HCT116 (cell line): Measurements from ENCODE around the gene FAM216B. TPM values are rescaled to one million over a fixed set of nuclear protein-coding genes. Genes with fewer than 3 reads are reported as not detected.

Experiments
- ATAC-seq: fragments of 200-7000 bp; cut with Tn5 transposase; 2 replicates; pipeline ENCODE4 v1.9.1; 2020; ENCODE audit warnings: mild to moderate bottlenecking, moderate library complexity
- BruUV-seq: library from RNA; stranded (reverse); fragments of 400-500 nt; replicated peaks from 2 replicates; lab custom pipeline; 2021; lab: Mats Ljungman, UMichigan
- CTCF ChIA-PET: fragments of 300-600 bp; sonication (Branson Sonifier 250); formaldehyde crosslinking; loops from one replicate; lab custom pipeline; 2021; ENCODE audit warnings: antibody characterized with exemption; lab: Charles Lee
- POLR2A ChIA-PET: fragments of 300-600, 350-600 bp; sonication (Branson Sonifier 250); formaldehyde crosslinking; loops from one replicate; lab custom pipeline; 2021; ENCODE audit warnings: antibody characterized with exemption; lab: Charles Lee
- RAD21 ChIA-PET, 2 experiments: fragments of 300-600 bp; sonication (Branson Sonifier 250); formaldehyde crosslinking; loops; one replicate each; lab custom pipeline; 2023; ENCODE audit warnings: low total read pairs in 2 of 2; ENCODE audit not compliant: uncharacterized antibody in 2 of 2, unreplicated experiment in 2 of 2, low non-redundant PET in 1 of 2; lab: Charles Lee
- DNase-seq: peaks from one replicate; pipeline ENCODE4 v3.0.0-alpha.2; 2010; ENCODE audit warnings: low read depth, low spot score
- H2AFZ ChIP-seq: fragments of 200-600 bp; shearing (Covaris generic), sonication (generic); 2 replicates; pipeline ENCODE4 v1.6.1; 2017; ENCODE audit warnings: low read depth, mixed run types, mixed read lengths, antibody characterized with exemption, low read length; ENCODE audit not compliant: poor library complexity, severe bottlenecking
- H3K27ac ChIP-seq: 2 replicates; pipeline ENCODE4 v1.5.1; 2012; ENCODE audit warnings: low read depth, low read length
- H3K27me3 ChIP-seq: fragments of 200-600 bp; sonication (generic); 2 replicates; pipeline ENCODE4 v1.6.1; 2016; ENCODE audit warnings: mixed run types, low read length, mixed read lengths; ENCODE audit not compliant: insufficient read depth
- H3K36me3 ChIP-seq, 2 experiments: fragments of 200-500 bp in 1 of 2; fragments of 200-600 bp in 1 of 2; sonication (Bioruptor generic) in 1 of 2; sonication (generic) in 1 of 2; 2 replicates each; pipeline versions ENCODE4 v1.5.1 to v1.6.1; 2014 to 2016; ENCODE audit warnings: low read length in 2 of 2, inconsistent platforms in 1 of 2, mixed read lengths in 1 of 2, mixed run types in 1 of 2; ENCODE audit not compliant: insufficient read depth in 2 of 2, control insufficient read depth in 1 of 2
- H3K4me1 ChIP-seq, 2 experiments: fragments of 200-600 bp in 1 of 2; sonication (generic) in 1 of 2; 2 replicates each; pipeline versions ENCODE4 v1.5.1 to v1.6.1; 2012 to 2017; ENCODE audit warnings: low read length in 2 of 2, inconsistent platforms in 1 of 2, mild to moderate bottlenecking in 1 of 2, mixed read lengths in 1 of 2, mixed run types in 1 of 2, moderate library complexity in 1 of 2; ENCODE audit not compliant: insufficient read depth in 2 of 2, control insufficient read depth in 1 of 2
- H3K4me2 ChIP-seq: fragments of 200-600 bp; sonication (generic); 2 replicates; pipeline ENCODE4 v1.6.1; 2017; ENCODE audit warnings: mixed run types, low read length, mixed read lengths
- H3K4me3 ChIP-seq, 2 experiments: fragments of 200-600 bp in 1 of 2; sonication (generic) in 1 of 2; replicated peaks in 1 of 2; 2 replicates each; pipeline ENCODE4 v1.5.1; 2011 to 2016; ENCODE audit warnings: low read length in 2 of 2, control low read depth in 1 of 2, low read depth in 1 of 2, mild to moderate bottlenecking in 1 of 2, mixed read lengths in 1 of 2, mixed run types in 1 of 2
- H3K79me2 ChIP-seq: fragments of 200-600 bp; sonication (generic); 2 replicates; pipeline ENCODE4 v1.6.1; 2017; ENCODE audit warnings: mild to moderate bottlenecking, mixed run types, low read length, moderate library complexity, mixed read lengths; ENCODE audit not compliant: insufficient read depth
- H3K9ac ChIP-seq: fragments of 200-600 bp; sonication (generic); 2 replicates; pipeline ENCODE4 v1.6.1; 2016; ENCODE audit warnings: low read length, mixed read lengths
- H3K9me2 ChIP-seq: fragments of 200-600 bp; sonication (generic), shearing (Covaris generic); 2 replicates; pipeline ENCODE4 v1.6.1; 2017; ENCODE audit warnings: mixed run types, mild to moderate bottlenecking, moderate library complexity; ENCODE audit not compliant: insufficient read depth
- H3K9me3 ChIP-seq, 2 experiments: fragments of 200-500 bp in 1 of 2; fragments of 200-600 bp in 1 of 2; sonication (Bioruptor generic) in 1 of 2; sonication (generic) in 1 of 2; 2 replicates each; pipeline ENCODE4 v1.6.1; 2014 to 2017; ENCODE audit warnings: low read length in 2 of 2, mixed read lengths in 2 of 2, inconsistent platforms in 1 of 2, low read depth in 1 of 2, mild to moderate bottlenecking in 1 of 2, mixed run types in 1 of 2, moderate library complexity in 1 of 2; ENCODE audit not compliant: control insufficient read depth in 1 of 2, insufficient read depth in 1 of 2
- H4K20me1 ChIP-seq: fragments of 200-600 bp; sonication (generic), shearing (Covaris generic); 2 replicates; pipeline ENCODE4 v1.6.1; 2017; ENCODE audit warnings: mixed run types, mild to moderate bottlenecking, moderate library complexity; ENCODE audit not compliant: insufficient read depth
- CEBPB ChIP-seq: IDR thresholded peaks from 2 replicates; pipeline ENCODE4 v1.6.1; 2012; ENCODE audit warnings: low read depth
- EZH2 ChIP-seq: fragments of 200-600 bp; sonication (generic); IDR thresholded peaks from 2 replicates; pipeline ENCODE4 v1.6.1; 2017; ENCODE audit warnings: antibody characterized with exemption, mixed run types
- EZH2phosphoT487 ChIP-seq: fragments of 200-600 bp; IDR thresholded peaks from 2 replicates; pipeline ENCODE4 v1.6.1; 2018; ENCODE audit warnings: antibody characterized with exemption, borderline replicate concordance
- FOSL1 ChIP-seq: IDR thresholded peaks from 2 replicates; pipeline ENCODE4 v1.6.1; 2012; ENCODE audit warnings: low read depth
- JUND ChIP-seq: IDR thresholded peaks from 2 replicates; pipeline ENCODE4 v1.6.1; 2012
- POLR2A ChIP-seq: IDR thresholded peaks from 2 replicates; pipeline ENCODE4 v1.7.0; 2011; ENCODE audit warnings: borderline replicate concordance; ENCODE audit not compliant: insufficient read depth, insufficient read length; ENCODE audit errors: extremely low read depth
- RAD21 ChIP-seq: IDR thresholded peaks from 2 replicates; pipeline ENCODE4 v1.6.1; 2012; ENCODE audit warnings: low read depth, mild to moderate bottlenecking
- SIN3A ChIP-seq: IDR thresholded peaks from 2 replicates; pipeline ENCODE4 v1.6.1; 2012; ENCODE audit warnings: low read depth
- TCF7L2 ChIP-seq: IDR thresholded peaks from 2 replicates; pipeline ENCODE4 v1.7.0; 2011; ENCODE audit warnings: borderline replicate concordance, inconsistent platforms; ENCODE audit not compliant: insufficient read depth, insufficient read length; ENCODE audit errors: extremely low read depth
- ZNF274 ChIP-seq: fragments of 200-500 bp; sonication (Bioruptor generic); IDR thresholded peaks from 2 replicates; pipeline ENCODE4 v1.6.1; 2014; ENCODE audit warnings: mild to moderate bottlenecking, low read depth, low read length, inconsistent platforms
- intact Hi-C: fragments of 100-400 bp; cut with micrococcal nuclease; formaldehyde crosslinking; loops from 2 replicates; pipeline ENCODE4 v1.10.0; 2022
- total RNA-seq: library from RNA; stranded (reverse); gene quantifications from one replicate; pipeline ENCODE4 v1.2.1, GENCODE V29; 2021; ENCODE audit not compliant: unreplicated experiment
- TF ChIP-seq, protein P1 (sequence below), 3 experiments: fragments of 200-600 bp in 1 of 3; sonication (generic) in 1 of 3; IDR thresholded peaks in 2 of 3; conservative IDR thresholded peaks in 1 of 3; 2 replicates each; pipeline ENCODE4 v1.5.1; 2012 to 2017; ENCODE audit warnings: low read depth in 2 of 3, low read length in 2 of 3, antibody characterized with exemption in 1 of 3, borderline replicate concordance in 1 of 3, control low read depth in 1 of 3, mild to moderate bottlenecking in 1 of 3, mixed read lengths in 1 of 3, mixed run types in 1 of 3, moderate library complexity in 1 of 3; ENCODE audit not compliant: insufficient read depth in 1 of 3
- TF ChIP-seq, protein P2 (sequence below): IDR thresholded peaks from 2 replicates; pipeline ENCODE4 v1.6.1; 2012

The FAM216B gene
- total RNA-seq, 1 experiment from 2014 or later = not detected

DNA sequence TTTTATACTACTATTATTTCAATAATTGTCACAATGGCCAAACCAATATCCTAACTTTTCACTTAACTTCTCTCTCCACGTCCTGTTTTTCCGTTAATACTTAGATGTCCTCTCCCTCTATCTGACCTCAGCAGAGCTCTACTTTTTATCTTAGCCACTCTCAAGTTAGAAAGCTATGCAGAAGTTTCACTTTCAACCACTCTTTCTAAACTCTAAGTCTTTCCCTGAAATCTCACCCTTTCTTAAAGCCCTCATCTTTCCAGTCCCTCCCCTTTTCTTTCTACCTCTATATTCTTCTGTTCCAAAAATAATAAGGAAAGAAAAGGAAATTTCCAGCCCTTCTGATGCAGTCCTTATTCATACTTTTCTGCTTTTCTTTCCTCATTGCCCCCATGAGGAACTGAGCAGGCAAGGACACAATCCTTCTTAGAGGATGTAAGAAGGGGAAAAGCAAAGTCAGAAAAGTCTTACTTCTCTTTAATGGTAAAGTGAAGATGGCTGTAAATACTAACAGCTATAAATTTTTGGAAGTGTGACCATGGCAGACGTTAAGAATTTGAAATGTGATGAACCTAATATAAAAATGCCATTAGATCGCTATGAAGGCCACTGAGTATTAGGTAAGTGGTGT lies 23.0 kb downstream of the FAM216B start:
- Histone ChIP-seq H2AFZ (no peak overlapping the region), H3K36me3 (no peaks in the 10 kb centered on the region), H3K9me3 (no peaks in the 10 kb centered on the region), H3K79me2 (no peaks in the 10 kb centered on the region), H3K27me3 (0 out of 2 replicates have a peak, but pooled peaks cover 3% of the 10 kb centered on the region), H3K4me2 (no peak overlapping the region), H3K4me3 (no peak overlapping the region), H3K9ac (no peak overlapping the region), H4K20me1 (no peaks in the 10 kb centered on the region), H3K27ac (no peak overlapping the region), H3K4me1 (no peaks in the 10 kb centered on the region), H3K9me2 (no peaks in the 10 kb centered on the region)
- intact Hi-C loops = no loop called here
- ATAC-seq (no peak), DNase-seq (no peak)
- POLR2A ChIA-PET = no interaction called here
- RAD21 ChIA-PET = no interaction called here
- no TSS peak for BruUV-seq
- no peak for TF ChIP-seq RAD21
- TF ChIP-seq JUND = no peak
- no peak for TF ChIP-seq ZNF274
- no peak for TF ChIP-seq EZH2phosphoT487
- TF ChIP-seq TCF7L2 = no peak
- no peak for TF ChIP-seq CEBPB
- no peak for TF ChIP-seq SIN3A
- TF ChIP-seq EZH2 = no peak
- TF ChIP-seq FOSL1 = no peak
- TF ChIP-seq, protein P1, sequence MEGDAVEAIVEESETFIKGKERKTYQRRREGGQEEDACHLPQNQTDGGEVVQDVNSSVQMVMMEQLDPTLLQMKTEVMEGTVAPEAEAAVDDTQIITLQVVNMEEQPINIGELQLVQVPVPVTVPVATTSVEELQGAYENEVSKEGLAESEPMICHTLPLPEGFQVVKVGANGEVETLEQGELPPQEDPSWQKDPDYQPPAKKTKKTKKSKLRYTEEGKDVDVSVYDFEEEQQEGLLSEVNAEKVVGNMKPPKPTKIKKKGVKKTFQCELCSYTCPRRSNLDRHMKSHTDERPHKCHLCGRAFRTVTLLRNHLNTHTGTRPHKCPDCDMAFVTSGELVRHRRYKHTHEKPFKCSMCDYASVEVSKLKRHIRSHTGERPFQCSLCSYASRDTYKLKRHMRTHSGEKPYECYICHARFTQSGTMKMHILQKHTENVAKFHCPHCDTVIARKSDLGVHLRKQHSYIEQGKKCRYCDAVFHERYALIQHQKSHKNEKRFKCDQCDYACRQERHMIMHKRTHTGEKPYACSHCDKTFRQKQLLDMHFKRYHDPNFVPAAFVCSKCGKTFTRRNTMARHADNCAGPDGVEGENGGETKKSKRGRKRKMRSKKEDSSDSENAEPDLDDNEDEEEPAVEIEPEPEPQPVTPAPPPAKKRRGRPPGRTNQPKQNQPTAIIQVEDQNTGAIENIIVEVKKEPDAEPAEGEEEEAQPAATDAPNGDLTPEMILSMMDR (IDR thresholded peaks at IDR 0.05 in 2 of 3, conservative IDR thresholded peaks at IDR 0.05 in 1 of 3; ENCODE audit: borderline replicate concordance in 1 of 3, insufficient read depth in 1 of 3, low read depth in 2 of 3, low read length in 2 of 3) = no peak
- no peak for TF ChIP-seq POLR2A
- TF ChIP-seq, protein P2, sequence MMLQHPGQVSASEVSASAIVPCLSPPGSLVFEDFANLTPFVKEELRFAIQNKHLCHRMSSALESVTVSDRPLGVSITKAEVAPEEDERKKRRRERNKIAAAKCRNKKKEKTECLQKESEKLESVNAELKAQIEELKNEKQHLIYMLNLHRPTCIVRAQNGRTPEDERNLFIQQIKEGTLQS = no peak
- CTCF ChIA-PET = no interaction called here
